ES-I3 (cell line): Measurements from ENCODE around the gene IRF8.
"Not testable (repeated sequence)": the region's sequence is repeated elsewhere in the genome, so short reads cannot be mapped to it uniquely, and the experiment has no call there.

ENCODE experiments used
- H3K36me3 ChIP-seq: 2 replicates; pipeline ENCODE4 v1.6.1; 2013; ENCODE audit warnings: mild to moderate bottlenecking, low read length, control low read depth, moderate library complexity; ENCODE audit not compliant: insufficient read depth
- H3K4me1 ChIP-seq: 2 replicates; pipeline ENCODE4 v1.6.1; 2013; ENCODE audit warnings: mild to moderate bottlenecking, control low read depth, low read length; ENCODE audit not compliant: insufficient read depth
- H3K9ac ChIP-seq: 2 replicates; pipeline ENCODE4 v1.6.1; 2013; ENCODE audit warnings: low read depth, mild to moderate bottlenecking, low read length, moderate library complexity
- H3K9me3 ChIP-seq: 2 replicates; pipeline ENCODE4 v1.6.1; 2013; ENCODE audit warnings: mild to moderate bottlenecking, low read length, moderate library complexity; ENCODE audit not compliant: control insufficient read depth, insufficient read depth

IRF8 gene

DNA sequence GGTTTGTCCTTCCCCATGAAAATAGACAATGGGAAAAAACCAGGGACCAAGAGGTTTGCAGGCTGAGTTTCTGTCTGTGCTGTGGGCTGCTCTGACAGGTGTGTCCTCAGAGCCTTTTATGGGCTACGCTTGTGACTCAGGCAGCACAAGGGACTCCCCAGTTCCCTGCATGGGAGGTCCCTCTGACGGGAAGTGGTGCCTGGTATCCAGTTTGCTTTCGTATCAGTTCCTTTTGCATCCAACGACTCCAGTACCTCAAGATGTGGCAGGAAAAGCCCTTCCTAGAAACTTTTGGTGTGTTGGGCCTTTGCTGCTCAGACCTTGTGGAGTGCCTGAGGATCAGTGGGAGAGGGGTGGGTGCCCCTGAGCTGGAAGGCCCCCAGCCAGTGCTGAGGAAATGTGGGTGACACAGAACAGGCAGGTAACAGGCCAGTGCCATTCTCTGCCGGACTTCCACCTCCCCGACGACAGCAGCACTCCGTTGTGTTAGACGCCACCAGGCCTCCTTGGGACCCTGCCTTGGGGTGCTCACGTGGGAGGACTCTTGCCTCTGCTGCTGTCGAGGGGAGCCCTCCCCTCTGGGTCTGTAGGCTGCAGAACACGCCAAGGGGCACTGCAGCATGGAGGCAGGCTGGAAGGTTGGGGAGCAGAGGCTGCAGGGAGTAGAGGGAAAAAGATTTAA lies 38.4 kb upstream of the IRF8 start:
- Histone ChIP-seq H3K9ac (no peak overlapping the region), H3K36me3 (no peaks in the 10 kb centered on the region), H3K4me1 (no peaks in the 10 kb centered on the region), H3K9me3 (no peaks in the 10 kb centered on the region; the same call in 1 of the 2 replicates)

DNA sequence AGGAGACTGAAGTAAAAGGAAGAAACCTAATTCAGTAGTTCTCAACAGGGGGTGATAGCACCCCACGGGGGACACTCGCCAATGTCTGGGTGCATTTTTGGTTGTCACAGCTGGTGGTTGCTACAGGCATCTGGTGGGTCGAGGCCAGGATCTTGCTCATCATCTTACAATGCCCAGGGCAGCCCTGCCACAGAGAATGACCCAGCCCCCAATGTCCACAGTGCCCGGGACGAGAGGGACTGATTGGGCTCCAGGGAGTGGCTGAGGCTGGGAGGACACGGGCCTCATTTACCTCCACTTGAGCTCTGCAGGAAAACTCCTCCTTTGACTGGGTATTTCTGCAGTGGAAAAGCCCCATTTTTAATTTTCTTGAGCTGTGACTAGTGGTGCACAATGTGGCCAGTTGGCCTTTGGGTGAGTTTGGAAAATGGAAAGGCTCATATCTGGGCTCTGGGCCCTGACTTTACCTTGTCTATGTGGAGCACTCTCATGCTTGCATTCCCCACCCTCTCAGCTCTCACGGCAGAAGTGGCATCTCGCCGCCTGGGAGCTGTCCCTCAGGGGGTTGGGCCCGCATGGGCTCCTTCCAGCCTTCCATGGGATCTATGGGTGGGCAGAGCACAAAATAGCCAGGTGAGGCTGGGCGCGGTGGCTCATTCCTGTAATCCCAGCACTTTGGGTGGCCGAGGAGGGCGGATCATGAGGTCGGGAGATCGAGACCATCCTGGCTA lies 37.7 kb upstream of the IRF8 start:
- Histone ChIP-seq H3K4me1 (no peaks in the 10 kb centered on the region), H3K36me3 (no peaks in the 10 kb centered on the region), H3K9me3 (no peaks in the 10 kb centered on the region; the same call in 1 of the 2 replicates), H3K9ac (no peak overlapping the region)

- no peaks in the 10 kb centered on the region; the same call in 1 of the 2 replicates for H3K9me3 ChIP-seq
- no peaks in the 10 kb centered on the region for H3K4me1 ChIP-seq
- no peaks in the 10 kb centered on the region for H3K36me3 ChIP-seq
- no peak overlapping the region for H3K9ac ChIP-seq
Observed at GRCh38 chr16:85862476-85863383, 36.2 kb upstream of the IRF8 start.

- Histone ChIP-seq H3K9ac (no peak overlapping the region), H3K36me3 (no peaks in the 10 kb centered on the region), H3K9me3 (no peaks in the 10 kb centered on the region; the same call in 1 of the 2 replicates), H3K4me1 (no peaks in the 10 kb centered on the region)
Observed at GRCh38 chr16:85863384-85863774, 35.6 kb upstream of the IRF8 start.

DNA sequence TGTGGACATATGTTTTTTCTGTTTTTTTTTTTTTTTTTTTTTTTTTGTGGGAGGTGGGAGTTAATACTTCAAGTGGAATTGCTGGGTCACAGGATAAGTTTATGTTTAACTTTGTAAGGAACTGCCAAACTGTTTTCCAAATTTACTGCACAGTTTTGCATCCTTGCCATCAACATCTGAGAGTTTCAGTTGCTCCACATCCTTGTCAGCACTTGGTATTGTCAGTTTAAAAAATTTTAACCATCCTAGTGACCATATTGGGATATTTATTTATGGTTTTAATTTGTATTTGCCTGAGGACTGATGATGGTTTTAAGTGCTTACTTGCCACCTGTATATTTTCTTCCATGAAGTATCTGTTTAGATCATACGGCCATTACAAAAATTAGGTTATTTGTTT lies 34.0 kb upstream of the IRF8 start:
- Histone ChIP-seq H3K9ac (no peak overlapping the region), H3K4me1 (no peaks in the 10 kb centered on the region), H3K36me3 (no peaks in the 10 kb centered on the region), H3K9me3 (peaks cover 6% of the 10 kb centered on the region; the same call in 1 of the 2 replicates)

- Histone ChIP-seq H3K4me1 (peaks cover 5% of the 10 kb centered on the region; the same call in 1 of the 2 replicates), H3K36me3 (no peaks in the 10 kb centered on the region), H3K9me3 (peaks cover 6% of the 10 kb centered on the region; the same call in 1 of the 2 replicates), H3K9ac (no peak overlapping the region)
Observed at GRCh38 chr16:85867189-85867588, 31.8 kb upstream of the IRF8 start.

DNA sequence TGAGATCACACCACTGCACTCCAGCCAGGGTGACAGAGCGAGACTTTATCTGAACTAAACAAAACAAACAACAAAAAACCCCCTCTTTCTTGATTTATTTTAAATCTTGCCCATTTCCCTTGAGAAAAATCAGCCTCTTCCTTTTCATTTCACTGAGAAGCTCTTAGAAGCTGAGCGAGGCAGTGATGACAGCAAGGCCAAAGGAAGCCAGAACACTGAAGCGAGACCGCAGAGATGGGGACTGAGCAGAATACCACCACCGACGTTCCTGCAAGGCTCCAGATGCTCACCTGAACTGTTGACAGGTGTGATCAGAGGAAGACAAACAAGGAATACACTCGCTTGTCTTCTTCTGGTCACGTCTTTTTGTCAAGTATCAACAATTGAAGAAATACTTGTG lies 30.5 kb upstream of the IRF8 start:
- Histone ChIP-seq H3K9me3 (peaks cover 6% of the 10 kb centered on the region; the same call in 1 of the 2 replicates), H3K36me3 (no peaks in the 10 kb centered on the region), H3K9ac (no peak overlapping the region), H3K4me1 (peaks cover 5% of the 10 kb centered on the region; the same call in 1 of the 2 replicates)

DNA sequence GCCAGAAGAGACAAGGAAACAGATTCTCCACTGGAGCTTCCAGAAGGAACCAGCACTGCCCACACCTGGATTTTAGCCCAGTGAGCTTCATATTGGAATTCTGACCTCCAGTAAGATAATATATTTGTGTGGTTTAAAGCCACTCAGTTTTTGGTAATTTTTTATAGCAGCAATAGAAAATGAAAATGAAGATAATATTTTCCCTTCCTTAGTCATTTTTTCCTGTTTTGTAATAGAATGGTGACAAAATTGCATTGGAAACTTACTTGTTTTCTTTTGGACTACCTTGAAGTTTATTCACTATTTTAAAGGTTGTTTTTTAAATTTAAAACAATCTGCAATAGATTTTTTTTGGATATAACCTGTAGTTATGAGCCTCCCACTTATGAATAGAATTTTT lies 29.8 kb upstream of the IRF8 start:
- H3K9ac ChIP-seq, result no peak overlapping the region
- H3K4me1 ChIP-seq, result peaks cover 5% of the 10 kb centered on the region; the same call in 1 of the 2 replicates
- peaks cover 6% of the 10 kb centered on the region; the same call in 1 of the 2 replicates for H3K9me3 ChIP-seq
- H3K36me3 ChIP-seq, result no peaks in the 10 kb centered on the region

- Histone ChIP-seq H3K9me3 (peaks cover 6% of the 10 kb centered on the region; the same call in 1 of the 2 replicates), H3K36me3 (no peaks in the 10 kb centered on the region), H3K9ac (no peak overlapping the region), H3K4me1 (peaks cover 5% of the 10 kb centered on the region; the same call in 1 of the 2 replicates)
Observed at GRCh38 chr16:85869785-85870558, 29.0 kb upstream of the IRF8 start.

- Histone ChIP-seq H3K36me3 (no peaks in the 10 kb centered on the region), H3K9ac (no peak overlapping the region), H3K9me3 (peaks cover 6% of the 10 kb centered on the region; the same call in 1 of the 2 replicates), H3K4me1 (peaks cover 5% of the 10 kb centered on the region; the same call in 1 of the 2 replicates)
Observed at GRCh38 chr16:85871756-85872155, 27.2 kb upstream of the IRF8 start.

DNA sequence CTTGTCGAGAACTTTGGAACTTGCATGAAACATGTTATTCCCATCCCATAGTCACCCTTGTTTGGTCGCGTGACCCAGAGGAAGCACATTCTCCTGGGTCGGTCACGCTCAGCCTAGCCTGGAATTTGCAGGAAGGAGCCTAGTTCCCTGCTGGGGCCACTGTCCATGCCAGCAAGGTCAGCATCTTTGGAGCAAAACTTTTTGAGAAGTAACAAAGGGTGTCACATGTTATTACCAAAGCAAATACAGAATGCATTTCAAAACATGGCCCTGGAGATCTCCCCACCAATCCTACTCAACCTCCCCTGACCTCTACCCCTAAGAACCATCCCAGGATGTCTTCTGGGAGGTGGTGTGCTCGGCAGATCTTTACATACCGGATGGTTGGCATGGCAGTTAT lies 26.2 kb upstream of the IRF8 start:
- Histone ChIP-seq H3K9me3 (peaks cover 6% of the 10 kb centered on the region; the same call in 1 of the 2 replicates), H3K4me1 (peaks cover 5% of the 10 kb centered on the region; the same call in 1 of the 2 replicates), H3K9ac (no peak overlapping the region), H3K36me3 (no peaks in the 10 kb centered on the region)

- Histone ChIP-seq H3K9me3 (peaks cover 6% of the 10 kb centered on the region; the same call in 1 of the 2 replicates), H3K9ac (no peak overlapping the region), H3K36me3 (no peaks in the 10 kb centered on the region), H3K4me1 (peaks cover 5% of the 10 kb centered on the region; the same call in 1 of the 2 replicates)
Observed at GRCh38 chr16:85873153-85873552, 25.8 kb upstream of the IRF8 start.

GRCh38 chr16:85874031-85874430 lies 24.9 kb upstream of the IRF8 start:
- H3K4me1 ChIP-seq, H3K9ac ChIP-seq, H3K36me3 ChIP-seq, H3K9me3 ChIP-seq: not testable (repeated sequence)
